C4-2B (cell line): Measurements from ENCODE around the gene STK38L.
"Not testable (repeated sequence)": the region's sequence is repeated elsewhere in the genome, so short reads cannot be mapped to it uniquely, and the experiment has no call there.

Experiments used
- H3K27ac ChIP-seq: fragments of 450-650 bp; 2 replicates; pipeline ENCODE4 v1.5.1; 2017
- CTCF ChIP-seq: fragments of 450-650 bp; conservative IDR thresholded peaks from 2 replicates; pipeline ENCODE4 v1.5.1; 2017; ENCODE audit warnings: mild to moderate bottlenecking
- ZFX ChIP-seq: fragments of 450-650 bp; IDR thresholded peaks from 2 replicates; pipeline ENCODE4 v1.6.1; 2017

The STK38L gene

GRCh38 chr12:27226407-27226929 lies 17.6 kb upstream of the STK38L start:
- TF ChIP-seq CTCF (no peak), ZFX (no peak)
- H3K27ac ChIP-seq: peak overlapping the region; percentile 50

GRCh38 chr12:27229367-27229766 lies 14.7 kb upstream of the STK38L start:
- no peak for TF ChIP-seq CTCF
- TF ChIP-seq ZFX: no peak
- H3K27ac ChIP-seq: no peak overlapping the region

- not testable (repeated sequence) for H3K27ac ChIP-seq
These were observed 12.7 kb upstream of the STK38L start for GRCh38 chr12:27231374-27231773.

GRCh38 chr12:27233814-27234213 lies 10.3 kb upstream of the STK38L start:
- no peak overlapping the region for H3K27ac ChIP-seq
- TF ChIP-seq CTCF (no peak), ZFX (no peak)

GRCh38 chr12:27236498-27236897 lies 7.6 kb upstream of the STK38L start:
- TF ChIP-seq CTCF: no peak
- TF ChIP-seq ZFX: no peak
- H3K27ac ChIP-seq: no peak overlapping the region

GRCh38 chr12:27237790-27238771 lies 6.0 kb upstream of the STK38L start:
- no peak overlapping the region for H3K27ac ChIP-seq
- TF ChIP-seq ZFX (no peak), CTCF (no peak)

- H3K27ac ChIP-seq: no peak overlapping the region
- no peak for TF ChIP-seq ZFX
- TF ChIP-seq CTCF: no peak
These were observed 1.1 kb upstream of the STK38L start for GRCh38 chr12:27243006-27243405.
